IPS DF 4.7 (cell line): ENCODE data around the gene KRTAP9-2.
"Not testable (repeated sequence)": the region's sequence is repeated elsewhere in the genome, so short reads cannot be mapped to it uniquely, and the experiment has no call there.

ENCODE experiments used
- DNase-seq: peaks from one replicate; pipeline ENCODE4 v3.0.0-alpha.2; 2013; ENCODE audit warnings: low spot score; ENCODE audit errors: extremely low read depth

Gene KRTAP9-2

GRCh38 chr17:41232399-41233105 lies 6.1 kb downstream of the KRTAP9-2 start, which contains the start of gene KRTAP9-3:
Gene KRTAP9-3, plus strand, starts transcription at chr17:41232449. Its CDS starts 53 bp downstream, at chr17:41232502.
- not testable (repeated sequence) for DNase-seq

- not testable (repeated sequence) for DNase-seq
Observed at GRCh38 chr17:41237116-41237515, 10.7 kb downstream of the KRTAP9-2 start.

DNA sequence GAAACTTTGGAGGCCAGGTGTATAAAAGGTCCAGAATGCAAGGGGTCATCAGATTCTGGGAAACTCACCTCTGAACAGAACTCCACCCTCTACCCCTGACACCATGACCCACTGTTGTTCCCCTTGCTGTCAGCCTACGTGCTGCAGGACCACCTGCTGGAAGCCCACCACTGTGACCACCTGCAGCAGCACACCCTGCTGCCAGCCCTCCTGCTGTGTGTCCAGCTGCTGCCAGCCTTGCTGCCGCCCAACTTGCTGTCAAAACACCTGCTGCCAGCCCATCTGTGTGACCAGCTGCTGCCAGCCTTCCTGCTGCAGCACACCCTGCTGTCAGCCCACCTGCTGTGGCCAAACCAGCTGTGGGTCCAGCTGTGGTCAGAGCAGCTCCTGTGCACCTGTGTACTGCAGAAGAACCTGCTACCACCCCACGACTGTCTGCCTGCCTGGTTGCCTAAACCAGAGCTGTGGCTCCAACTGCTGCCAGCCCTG lies 11.5 kb downstream of the KRTAP9-2 start, which contains the start of gene KRTAP9-8:
TSS of gene KRTAP9-8 (plus strand) at position 51 of the 489 bp plus-strand sequence. CDS start at position 104, 53 bp downstream.
- DNase-seq, result not testable (repeated sequence)

- DNase-seq, result not testable (repeated sequence)
Observed at GRCh38 chr17:41246995-41247787, 20.7 kb downstream of the KRTAP9-2 start.

- not testable (repeated sequence) for DNase-seq
Observed at GRCh38 chr17:41249637-41250240, 23.3 kb downstream of the KRTAP9-2 start, which contains the start of gene KRTAP9-4. Gene KRTAP9-4, plus strand, starts transcription at chr17:41249687. Its CDS starts 34 bp downstream, at chr17:41249721.

GRCh38 chr17:41251261-41251660 lies 24.8 kb downstream of the KRTAP9-2 start:
- DNase-seq, result no peak

- DNase-seq, result no peak
Observed at GRCh38 chr17:41254861-41255260, 28.4 kb downstream of the KRTAP9-2 start.

GRCh38 chr17:41255381-41256290 lies 29.2 kb downstream of the KRTAP9-2 start, which contains the start of gene KRTAP9-9:
Gene KRTAP9-9, plus strand, starts transcription at chr17:41255384.
- not testable (repeated sequence) for DNase-seq

DNA sequence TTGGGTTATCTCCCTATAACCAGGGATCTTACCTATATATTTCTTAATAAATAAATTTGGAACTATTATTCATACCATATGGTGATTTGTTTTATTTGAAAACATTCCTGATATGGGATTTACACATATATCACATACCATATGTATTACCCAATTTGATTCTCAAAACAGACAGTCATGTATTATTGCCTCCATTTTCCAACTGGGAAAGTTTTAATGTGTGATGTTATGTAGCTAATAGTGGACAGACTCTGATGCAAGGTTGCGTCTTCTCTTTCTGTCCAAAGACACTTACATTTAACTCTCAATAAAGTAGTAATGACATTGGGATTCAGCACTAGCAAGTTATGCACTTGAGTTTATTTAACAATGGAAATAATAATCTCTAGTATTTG lies 29.8 kb downstream of the KRTAP9-2 start:
- no peak for DNase-seq

- no peak for DNase-seq
Observed at GRCh38 chr17:41258406-41258805, 32.0 kb downstream of the KRTAP9-2 start.

GRCh38 chr17:41263212-41263611 lies 36.8 kb downstream of the KRTAP9-2 start:
- DNase-seq, result no peak

DNA sequence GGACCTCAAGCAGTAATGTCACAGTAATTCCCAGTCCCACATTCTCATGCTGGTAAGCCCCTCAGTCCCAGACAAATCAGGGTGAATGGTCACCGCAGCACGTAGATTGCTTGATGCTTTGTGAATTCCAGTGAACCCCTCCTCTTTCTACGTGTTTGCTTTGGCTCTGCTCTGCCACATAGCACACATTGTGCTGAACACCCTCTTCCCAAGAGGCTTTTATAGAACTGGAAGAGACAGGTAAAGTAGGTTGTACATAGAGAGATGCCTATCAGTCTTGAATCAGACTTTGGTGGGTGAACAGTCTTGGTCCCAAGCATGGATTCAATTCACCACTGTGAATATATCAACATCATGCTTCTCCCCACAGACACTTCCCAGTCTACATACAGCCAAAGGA lies 38.2 kb downstream of the KRTAP9-2 start:
- no peak for DNase-seq

DNA sequence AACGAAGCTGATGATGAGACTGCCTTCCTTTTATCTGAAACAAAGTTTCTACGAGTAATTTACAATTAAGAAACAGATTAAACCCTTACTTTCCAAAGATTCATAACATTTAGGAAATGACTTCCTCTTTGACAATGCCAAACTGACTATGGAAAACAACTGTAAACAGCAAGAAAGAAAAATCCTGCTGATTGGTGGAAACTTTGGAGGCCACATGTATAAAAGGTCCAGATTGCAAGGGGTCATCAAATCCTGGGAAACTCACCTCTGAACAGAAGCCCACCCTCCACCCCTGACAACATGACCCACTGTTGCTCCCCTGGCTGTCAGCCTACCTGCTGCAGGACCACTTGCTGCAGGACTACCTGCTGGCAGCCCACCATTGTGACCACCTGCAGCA lies 38.6 kb downstream of the KRTAP9-2 start, which contains the start of gene KRTAP9-6:
TSS of gene KRTAP9-6 (plus strand) at position 301 of the 400 bp plus-strand sequence. CDS start at position 301, 0 bp downstream.
- DNase-seq, result no peak

DNA sequence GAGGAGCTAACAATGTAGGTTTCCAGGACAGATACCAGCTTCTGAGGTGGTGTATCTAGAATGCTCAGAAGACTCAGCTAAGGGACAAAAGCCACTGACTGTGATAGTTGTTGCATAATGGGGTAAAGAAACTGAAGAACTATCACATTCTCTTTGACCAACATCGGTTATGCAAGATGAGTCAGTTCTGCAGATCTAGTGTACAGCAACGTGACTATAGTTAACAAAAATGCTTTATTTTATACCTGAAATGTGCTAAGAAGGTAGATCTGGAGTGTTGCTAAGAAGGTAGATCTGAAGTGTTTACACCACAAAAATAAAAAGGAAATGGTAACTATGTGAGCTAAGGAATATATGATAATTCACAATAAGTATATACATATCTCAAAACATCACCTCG lies 41.3 kb downstream of the KRTAP9-2 start:
- DNase-seq, result no peak

- DNase-seq, result not testable (repeated sequence)
Observed at GRCh38 chr17:41271323-41271722, 44.9 kb downstream of the KRTAP9-2 start.

DNA sequence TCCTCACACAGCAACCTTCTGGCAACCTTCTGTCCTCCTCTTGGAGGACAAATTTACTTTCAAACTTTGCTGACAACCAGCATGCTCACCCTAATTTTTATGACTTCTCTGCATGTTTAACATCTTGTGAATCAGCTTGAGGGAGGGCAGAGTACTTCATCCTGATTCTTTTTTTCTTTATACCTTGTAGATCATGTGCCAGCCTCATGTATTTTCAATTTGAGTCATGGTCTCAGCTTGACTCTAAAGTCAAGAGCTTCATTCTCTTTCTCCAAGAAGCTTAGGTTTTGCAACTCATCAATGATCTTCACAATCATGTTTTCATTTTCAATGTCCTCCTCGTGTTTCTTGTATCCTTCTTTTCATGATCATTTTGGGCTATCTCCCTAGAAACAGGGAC lies 45.4 kb downstream of the KRTAP9-2 start:
- no peak for DNase-seq

DNA sequence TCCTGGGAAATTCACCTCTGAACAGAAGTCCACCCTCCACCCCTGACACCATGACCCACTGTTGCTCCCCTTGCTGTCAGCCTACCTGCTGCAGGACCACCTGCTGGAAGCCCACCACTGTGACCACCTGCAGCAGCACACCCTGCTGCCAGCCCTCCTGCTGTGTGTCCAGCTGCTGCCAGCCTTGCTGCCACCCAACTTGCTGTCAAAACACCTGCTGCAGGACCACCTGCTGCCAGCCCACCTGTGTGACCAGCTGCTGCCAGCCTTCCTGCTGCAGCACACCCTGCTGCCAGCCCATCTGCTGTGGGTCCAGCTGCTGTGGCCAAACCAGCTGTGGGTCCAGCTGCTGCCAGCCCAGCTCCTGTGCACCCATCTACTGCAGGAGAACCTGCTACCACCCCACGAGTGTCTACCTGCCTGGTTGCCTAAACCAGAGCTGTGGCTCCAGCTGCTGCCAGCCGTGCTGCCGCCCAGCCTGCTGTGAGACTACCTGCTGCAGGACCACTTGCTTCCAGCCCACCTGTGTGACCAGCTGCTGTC lies 49.3 kb downstream of the KRTAP9-2 start, which contains the start of gene KRTAP9-7:
TSS of gene KRTAP9-7 (plus strand) at position 51 of the 543 bp plus-strand sequence. CDS start at position 51, 0 bp downstream.
- not testable (repeated sequence) for DNase-seq
